NB4 (cell line): ENCODE data around the gene CSRP2.

Experiments used
- DNase-seq: peaks from one replicate; pipeline ENCODE4 v3.0.0; 2010; ENCODE audit warnings: low read depth
- H3K4me3 ChIP-seq: one replicate; pipeline ENCODE4 v1.5.1; 2011; ENCODE audit warnings: mild to moderate bottlenecking, low read depth, low read length, moderate library complexity
- MAX ChIP-seq: IDR thresholded peaks from 2 replicates; pipeline ENCODE4 v1.6.1; 2011; ENCODE audit warnings: low read depth, low read length
- MYC ChIP-seq: IDR thresholded peaks from 2 replicates; pipeline ENCODE4 v1.6.1; 2011; ENCODE audit warnings: low read depth, low read length
- POLR2A ChIP-seq: IDR thresholded peaks from 2 replicates; pipeline ENCODE4 v1.6.1; 2011; ENCODE audit warnings: mild to moderate bottlenecking; ENCODE audit not compliant: insufficient read length; ENCODE audit errors: extremely low read depth
- TF ChIP-seq, protein P1 (sequence below): IDR thresholded peaks from one replicate; pipeline ENCODE4 v1.5.1; 2012; ENCODE audit warnings: low read depth, low read length

The CSRP2 gene

GRCh38 chr12:76914102-76914859 lies 35.5 kb upstream of the CSRP2 start:
- no peak for DNase-seq
- TF ChIP-seq, protein P1, sequence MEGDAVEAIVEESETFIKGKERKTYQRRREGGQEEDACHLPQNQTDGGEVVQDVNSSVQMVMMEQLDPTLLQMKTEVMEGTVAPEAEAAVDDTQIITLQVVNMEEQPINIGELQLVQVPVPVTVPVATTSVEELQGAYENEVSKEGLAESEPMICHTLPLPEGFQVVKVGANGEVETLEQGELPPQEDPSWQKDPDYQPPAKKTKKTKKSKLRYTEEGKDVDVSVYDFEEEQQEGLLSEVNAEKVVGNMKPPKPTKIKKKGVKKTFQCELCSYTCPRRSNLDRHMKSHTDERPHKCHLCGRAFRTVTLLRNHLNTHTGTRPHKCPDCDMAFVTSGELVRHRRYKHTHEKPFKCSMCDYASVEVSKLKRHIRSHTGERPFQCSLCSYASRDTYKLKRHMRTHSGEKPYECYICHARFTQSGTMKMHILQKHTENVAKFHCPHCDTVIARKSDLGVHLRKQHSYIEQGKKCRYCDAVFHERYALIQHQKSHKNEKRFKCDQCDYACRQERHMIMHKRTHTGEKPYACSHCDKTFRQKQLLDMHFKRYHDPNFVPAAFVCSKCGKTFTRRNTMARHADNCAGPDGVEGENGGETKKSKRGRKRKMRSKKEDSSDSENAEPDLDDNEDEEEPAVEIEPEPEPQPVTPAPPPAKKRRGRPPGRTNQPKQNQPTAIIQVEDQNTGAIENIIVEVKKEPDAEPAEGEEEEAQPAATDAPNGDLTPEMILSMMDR, result no peak
- TF ChIP-seq MYC, result no peak
- TF ChIP-seq MAX, result no peak
- no peak for TF ChIP-seq POLR2A
- no peak overlapping the region for H3K4me3 ChIP-seq

GRCh38 chr12:76909290-76909689 lies 30.5 kb upstream of the CSRP2 start:
- DNase-seq, result no peak
- no peak overlapping the region for H3K4me3 ChIP-seq
- TF ChIP-seq, protein P1, result no peak
- no peak for TF ChIP-seq MAX
- TF ChIP-seq MYC, result no peak
- TF ChIP-seq POLR2A, result no peak

GRCh38 chr12:76908303-76909017 lies 29.6 kb upstream of the CSRP2 start:
- DNase-seq, result no peak

DNA sequence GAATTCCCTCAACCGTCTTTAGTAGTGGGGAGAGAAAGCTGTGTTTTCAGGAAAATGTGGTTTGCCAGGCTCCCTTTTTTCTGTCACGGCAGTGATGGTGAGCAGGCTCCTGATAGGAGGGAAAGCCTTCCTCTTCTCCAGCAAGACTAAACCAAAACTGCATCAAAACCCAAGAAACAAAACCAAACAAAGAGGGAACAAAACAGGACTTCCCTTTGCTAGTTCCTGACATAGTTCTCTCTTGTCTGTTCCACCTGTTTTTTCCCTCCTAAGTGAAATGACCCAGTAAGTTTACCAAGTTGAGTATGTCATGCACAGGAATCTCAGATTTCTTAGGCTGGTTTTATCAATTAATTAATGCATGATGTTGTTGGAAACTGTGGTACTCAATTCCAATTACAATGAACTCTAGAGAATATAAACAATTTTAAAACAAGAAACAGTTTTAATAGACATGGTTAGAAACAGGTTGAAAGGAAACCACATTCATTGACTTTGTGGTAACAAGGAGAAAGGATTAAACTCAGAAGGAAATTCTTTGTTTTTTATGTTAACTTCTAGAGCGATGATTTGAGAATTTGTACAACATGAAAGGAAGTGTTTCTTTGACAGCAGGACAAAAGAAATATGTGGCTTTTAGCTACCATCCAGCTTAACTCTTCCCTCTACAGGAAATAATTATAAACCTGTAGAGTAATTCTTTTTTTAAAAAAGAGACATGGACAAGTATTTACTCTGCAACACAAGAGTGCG lies 23.0 kb upstream of the CSRP2 start:
- no peak for DNase-seq
- H3K4me3 ChIP-seq, result no peak overlapping the region
- TF ChIP-seq, protein P1, result no peak
- TF ChIP-seq MYC (no peak), POLR2A (no peak), MAX (no peak)

More at GRCh38 chr12:76908303-76909017, 29.6 kb upstream of the CSRP2 start:
- H3K4me3 ChIP-seq, result no peak overlapping the region
- no peak for TF ChIP-seq POLR2A
- no peak for TF ChIP-seq MAX
- TF ChIP-seq, protein P1, result no peak

DNA sequence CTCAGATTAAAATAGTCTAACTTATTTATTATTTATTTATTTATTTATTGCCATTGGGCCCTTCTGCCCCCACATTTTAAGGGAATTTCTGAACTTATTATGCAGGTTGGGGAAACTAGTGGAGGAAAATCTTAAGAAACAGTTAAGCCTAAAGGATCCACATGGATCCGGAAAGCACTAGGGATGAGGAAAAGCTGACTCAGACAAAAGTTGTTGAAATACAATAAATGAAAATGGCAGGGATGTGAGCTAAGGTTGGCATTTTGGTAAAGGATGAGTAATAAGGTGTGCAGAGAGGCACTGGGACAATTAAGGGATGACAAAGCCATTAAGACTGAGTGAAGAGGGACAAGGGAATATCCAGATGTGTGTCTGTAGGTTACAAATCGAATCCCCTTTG lies 20.7 kb upstream of the CSRP2 start:
- TF ChIP-seq, protein P1, result no peak
- TF ChIP-seq MYC (no peak), MAX (no peak), POLR2A (no peak)
- H3K4me3 ChIP-seq, result no peak overlapping the region
- no peak for DNase-seq
